ENCODE data around the gene CLEC9A.

GRCh38 chr12:10018386-10018785 is 12.1 kb upstream of the CLEC9A start:
- no peak for TF ChIP-seq POLR2A (IDR thresholded peaks at IDR 0.05)
- no peak for TF ChIP-seq CTCF (IDR thresholded peaks at IDR 0.05)
